D721Med (cell line): Measurements from ENCODE around the gene BMERB1.
"Not testable (repeated sequence)": the region's sequence is repeated elsewhere in the genome, so short reads cannot be mapped to it uniquely, and the experiment has no call there.

Experiments
- DNase-seq: peaks from one replicate; pipeline ENCODE4 v3.0.0; 2011; ENCODE audit warnings: low spot score; ENCODE audit not compliant: insufficient read length
- FAIRE-seq: peaks from 2 replicates; lab custom pipeline; 2011; peaks lifted over from hg19 to GRCh38; lab: Jason Lieb, UNC
- CTCF ChIP-seq: IDR thresholded peaks from 2 replicates; pipeline ENCODE4 v1.5.1; 2012; ENCODE audit warnings: mild to moderate bottlenecking, control low read depth; ENCODE audit not compliant: insufficient read depth; ENCODE audit errors: missing control alignments

Gene BMERB1

GRCh38 chr16:15418206-15418605 lies 16.2 kb upstream of the BMERB1 start:
- TF ChIP-seq CTCF = no peak
- FAIRE-seq = no peak
- no peak for DNase-seq

- DNase-seq, FAIRE-seq: not testable (repeated sequence)
These were observed 12.7 kb upstream of the BMERB1 start for GRCh38 chr16:15421696-15422095.

- FAIRE-seq = no peak
- no peak for DNase-seq
- no peak for TF ChIP-seq CTCF
These were observed 12.2 kb upstream of the BMERB1 start for GRCh38 chr16:15422222-15422621.

GRCh38 chr16:15425861-15426260 lies 8.5 kb upstream of the BMERB1 start:
- FAIRE-seq (no peak), DNase-seq (no peak)
- TF ChIP-seq CTCF = no peak

GRCh38 chr16:15426796-15427195 lies 7.6 kb upstream of the BMERB1 start:
- FAIRE-seq (no peak), DNase-seq (no peak)
- TF ChIP-seq CTCF = no peak

GRCh38 chr16:15427648-15428239 lies 6.6 kb upstream of the BMERB1 start:
- DNase-seq (peak; percentile 36), FAIRE-seq (no peak)
- TF ChIP-seq CTCF = peak; percentile 58

GRCh38 chr16:15430884-15431283 lies 3.5 kb upstream of the BMERB1 start:
- FAIRE-seq, DNase-seq: not testable (repeated sequence)

- TF ChIP-seq CTCF = no peak
- FAIRE-seq = no peak
- no peak for DNase-seq
These were observed 336 bp upstream of the BMERB1 start for GRCh38 chr16:15434079-15434424.
